ENCODE results near the gene FAM89A. TPM values are rescaled to one million over a fixed set of nuclear protein-coding genes. Genes with fewer than 3 reads are reported as not detected.

The FAM89A gene
- total RNA-seq, 1 donor from 2014 or later, result 5.2 TPM

DNA sequence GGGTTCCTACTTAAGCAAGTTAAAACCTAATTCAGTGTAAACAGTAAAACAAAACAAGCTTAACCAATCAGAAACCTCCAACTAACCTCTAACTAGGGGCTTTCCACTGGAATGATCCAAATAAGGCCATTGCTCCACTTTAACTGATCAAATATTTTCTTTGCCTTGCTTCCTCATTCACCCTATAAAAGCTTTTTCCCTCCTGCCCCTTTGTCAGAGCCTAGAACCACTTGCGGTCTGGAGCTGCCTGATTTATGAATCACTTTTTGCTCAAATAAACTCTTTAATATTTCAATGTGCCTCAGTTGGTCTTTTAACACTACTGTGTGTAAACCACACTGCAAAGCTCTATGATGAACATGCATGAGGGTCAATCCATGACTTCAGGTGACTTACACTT lies 4.5 kb upstream of the FAM89A start:
- peaks cover 4% of the 10 kb centered on the region for H3K9me3 Mint-ChIP-seq
- ChIA-PET CTCF (no interaction called here), POLR2A (no interaction called here)
- intact Hi-C loops (cut with micrococcal nuclease), result loop anchor here (5.0 kb wide), 1 partner anchor 127 kb away; no protein-coding TSS in a partner anchor
- H3K27ac Mint-ChIP-seq, result no peak overlapping the region
- no peak for DNase-seq
- H3K4me1 Mint-ChIP-seq, result peaks cover 5% of the 10 kb centered on the region
- TF ChIP-seq, protein P1, sequence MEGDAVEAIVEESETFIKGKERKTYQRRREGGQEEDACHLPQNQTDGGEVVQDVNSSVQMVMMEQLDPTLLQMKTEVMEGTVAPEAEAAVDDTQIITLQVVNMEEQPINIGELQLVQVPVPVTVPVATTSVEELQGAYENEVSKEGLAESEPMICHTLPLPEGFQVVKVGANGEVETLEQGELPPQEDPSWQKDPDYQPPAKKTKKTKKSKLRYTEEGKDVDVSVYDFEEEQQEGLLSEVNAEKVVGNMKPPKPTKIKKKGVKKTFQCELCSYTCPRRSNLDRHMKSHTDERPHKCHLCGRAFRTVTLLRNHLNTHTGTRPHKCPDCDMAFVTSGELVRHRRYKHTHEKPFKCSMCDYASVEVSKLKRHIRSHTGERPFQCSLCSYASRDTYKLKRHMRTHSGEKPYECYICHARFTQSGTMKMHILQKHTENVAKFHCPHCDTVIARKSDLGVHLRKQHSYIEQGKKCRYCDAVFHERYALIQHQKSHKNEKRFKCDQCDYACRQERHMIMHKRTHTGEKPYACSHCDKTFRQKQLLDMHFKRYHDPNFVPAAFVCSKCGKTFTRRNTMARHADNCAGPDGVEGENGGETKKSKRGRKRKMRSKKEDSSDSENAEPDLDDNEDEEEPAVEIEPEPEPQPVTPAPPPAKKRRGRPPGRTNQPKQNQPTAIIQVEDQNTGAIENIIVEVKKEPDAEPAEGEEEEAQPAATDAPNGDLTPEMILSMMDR (IDR thresholded peaks at IDR 0.05), result no peak
- H3K27me3 Mint-ChIP-seq, result peaks cover 10% of the 10 kb centered on the region
- H3K4me3 Mint-ChIP-seq, result no peak overlapping the region
- ATAC-seq (ENCODE audit: low read depth), result no peak
- no peaks in the 10 kb centered on the region for H3K36me3 Mint-ChIP-seq (ENCODE audit: low read depth)

DNA sequence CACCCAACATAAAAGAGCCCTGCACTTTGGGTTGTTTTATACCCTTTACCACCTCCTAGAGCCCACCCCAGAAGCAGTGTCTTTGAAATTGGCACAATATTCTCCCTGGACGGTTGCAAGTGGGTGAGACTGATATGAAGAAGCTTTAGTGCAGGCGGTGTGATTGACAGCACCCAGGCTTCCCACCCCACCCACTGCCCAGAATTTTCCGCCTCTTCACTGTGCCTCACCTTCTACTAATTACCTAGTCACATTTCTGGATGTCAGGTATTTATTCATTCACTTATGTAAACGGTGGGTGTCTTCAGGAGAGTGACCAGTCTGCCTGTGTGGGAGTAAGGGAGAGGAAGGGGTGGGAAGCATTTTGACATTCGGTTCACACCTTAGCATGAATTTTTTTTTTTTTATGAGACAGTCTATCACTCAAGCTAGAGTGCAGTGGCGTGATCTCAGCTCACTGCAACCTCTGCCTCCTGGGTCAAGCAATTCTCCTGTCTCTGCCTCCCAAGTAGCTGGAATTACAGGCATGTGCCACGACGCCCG lies 1.7 kb upstream of the FAM89A start:
- CTCF ChIA-PET, result no interaction called here
- DNase-seq (no peak), ATAC-seq (ENCODE audit: low read depth) (no peak)
- H3K9me3 Mint-ChIP-seq, result peaks cover 4% of the 10 kb centered on the region
- H3K36me3 Mint-ChIP-seq (ENCODE audit: low read depth), result no peaks in the 10 kb centered on the region
- intact Hi-C loops (cut with micrococcal nuclease), result loop anchor here (2.0 to 5.0 kb wide), 3 partner anchors 124 to 295 kb away; partner anchors contain the start of gene EXOC8
- peak overlapping the region; percentile 80 for H3K4me3 Mint-ChIP-seq
- peaks cover 10% of the 10 kb centered on the region for H3K27me3 Mint-ChIP-seq
- POLR2A ChIA-PET, result no interaction called here
- H3K27ac Mint-ChIP-seq, result no peak overlapping the region
- TF ChIP-seq, protein P1 (IDR thresholded peaks at IDR 0.05), result no peak
- peaks cover 10% of the 10 kb centered on the region for H3K4me1 Mint-ChIP-seq

- Mint-ChIP-seq H3K27me3 (peaks cover 9% of the 10 kb centered on the region), H3K4me3 (peak overlapping the region; percentile 85), H3K4me1 (peaks cover 17% of the 10 kb centered on the region), H3K27ac (peak overlapping the region; percentile 57), H3K36me3 (ENCODE audit: low read depth) (no peaks in the 10 kb centered on the region), H3K9me3 (peaks cover 4% of the 10 kb centered on the region)
- intact Hi-C loops (cut with micrococcal nuclease), result loop anchor here (1.0 to 5.0 kb wide), 5 partner anchors 63 to 296 kb away; partner anchors contain the start of genes EXOC8 and TTC13
- ChIA-PET CTCF (no interaction called here), POLR2A (interaction anchor here (0.6 to 3.7 kb wide), 3 partner anchors 12 to 63 kb away, joined by 3 to 17 read pairs (median 4); partner anchors contain the start of genes ARV1 and TTC13)
- ATAC-seq (ENCODE audit: low read depth) (no peak), DNase-seq (no peak)
- TF ChIP-seq, protein P1 (IDR thresholded peaks at IDR 0.05), result no peak
Observed at GRCh38 chr1:231040800-231041718, 1.0 kb upstream of the FAM89A start.

DNA sequence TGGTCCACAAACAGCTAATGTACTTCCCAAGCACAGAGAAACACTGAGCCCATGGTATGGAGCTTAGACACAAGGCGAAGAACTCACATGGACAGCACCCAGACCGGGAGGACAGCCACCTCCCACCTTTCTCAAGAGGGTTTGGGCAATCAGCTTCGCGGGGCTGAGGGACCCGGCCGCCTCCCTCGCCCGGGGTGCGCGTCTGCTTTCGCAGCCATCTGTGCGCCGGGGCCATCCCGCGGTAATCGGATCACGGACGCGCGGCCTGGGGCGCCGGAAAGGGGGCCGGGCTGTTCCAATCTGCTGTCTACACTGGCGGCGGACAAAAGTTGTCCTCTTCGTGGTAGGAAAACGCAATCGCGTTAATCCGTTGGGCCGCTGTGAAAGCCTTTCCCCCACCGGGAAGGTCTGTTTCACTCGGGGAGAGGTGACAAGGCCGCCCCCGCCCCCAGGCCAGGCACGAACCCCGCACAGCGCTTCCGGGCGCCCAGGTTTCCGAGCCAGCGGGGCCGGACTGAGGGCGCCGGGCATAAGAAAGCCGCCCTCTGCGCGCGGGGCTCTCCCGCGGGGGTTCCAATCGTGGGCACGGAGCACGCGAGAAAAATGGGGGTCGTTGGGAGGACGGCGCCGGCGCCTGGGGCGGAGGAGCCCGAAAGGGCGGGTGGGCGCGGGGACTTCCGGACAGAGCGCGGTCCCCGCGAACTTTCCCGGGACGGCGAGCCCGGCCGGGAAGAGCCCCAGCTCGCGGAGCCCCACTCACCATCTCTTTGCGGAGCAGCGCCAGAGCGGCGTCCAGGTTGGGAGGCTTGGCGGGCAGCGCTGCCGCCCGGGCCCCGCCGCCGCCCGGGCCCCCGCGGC lies 664 bp downstream of the FAM89A start:
- peaks cover 17% of the 10 kb centered on the region for H3K4me1 Mint-ChIP-seq
- H3K27me3 Mint-ChIP-seq, result peaks cover 4% of the 10 kb centered on the region
- peak overlapping the region; percentile 81 for H3K4me3 Mint-ChIP-seq
- peak; percentile 37 for ATAC-seq (ENCODE audit: low read depth)
- H3K9me3 Mint-ChIP-seq, result no peaks in the 10 kb centered on the region
- POLR2A ChIA-PET, result interaction anchor here (1.3 to 3.7 kb wide), 2 partner anchors 61 to 397 kb away, joined by 3 to 17 read pairs; partner anchors contain the start of genes ARV1 and TTC13
- intact Hi-C loops (cut with micrococcal nuclease), result loop anchor here (1.0 to 5.0 kb wide), 6 partner anchors 61 to 397 kb away; partner anchors contain the start of genes COG2, EXOC8 and TTC13
- no peak overlapping the region for H3K27ac Mint-ChIP-seq
- TF ChIP-seq, protein P1 (IDR thresholded peaks at IDR 0.05), result no peak
- CTCF ChIA-PET, result no interaction called here
- DNase-seq, result peak; percentile 37
- H3K36me3 Mint-ChIP-seq (ENCODE audit: low read depth), result no peaks in the 10 kb centered on the region
